Type B pancreatic cell (in vitro differentiated cells): Measurements from ENCODE around the gene TBC1D22B. TPM values are rescaled to one million over a fixed set of nuclear protein-coding genes. Genes with fewer than 3 reads are reported as not detected.
"Not testable (repeated sequence)": the region's sequence is repeated elsewhere in the genome, so short reads cannot be mapped to it uniquely, and the experiment has no call there.

Experiments used
- DNase-seq: peaks from one replicate; pipeline ENCODE4 v3.0.0; 2021; ENCODE audit warnings: mixed read lengths; ENCODE audit not compliant: unreplicated experiment; ENCODE audit errors: extremely low spot score
- H3K27ac Mint-ChIP-seq: 2 replicates; pipeline ENCODE4 v1.8.0; 2021; ENCODE audit warnings: mild to moderate bottlenecking, mixed read lengths
- H3K27me3 Mint-ChIP-seq: 2 replicates; pipeline ENCODE4 v1.8.0; 2021; ENCODE audit warnings: mixed read lengths
- H3K36me3 Mint-ChIP-seq: 2 replicates; pipeline ENCODE4 v1.8.0; 2021; ENCODE audit warnings: mixed read lengths
- H3K4me1 Mint-ChIP-seq: one replicate; pipeline ENCODE4 v1.8.0; 2021; ENCODE audit warnings: mixed read lengths; ENCODE audit not compliant: unreplicated experiment
- H3K4me3 Mint-ChIP-seq: 2 replicates; pipeline ENCODE4 v1.8.0; 2021; ENCODE audit warnings: mild to moderate bottlenecking, mixed read lengths
- H3K9me3 Mint-ChIP-seq: 2 replicates; pipeline ENCODE4 v1.8.0; 2021; ENCODE audit warnings: mixed read lengths
- CTCF ChIP-seq: fragments of 200-600 bp; sonication (generic); conservative IDR thresholded peaks from 2 replicates; pipeline ENCODE4 v1.5.0; 2021; ENCODE audit warnings: antibody characterized with exemption, mild to moderate bottlenecking
- total RNA-seq: library from RNA; stranded (reverse); gene quantifications from 2 replicates; pipeline ENCODE4 v1.2.1, GENCODE V29; 2021; ENCODE audit warnings: low replicate concordance

TBC1D22B gene
- total RNA-seq, 1 donor from 2014 or later, result 13.6 TPM

GRCh38 chr6:37285861-37286311, 28.3 kb downstream of the TBC1D22B start:
- DNase-seq, result no peak
- H3K36me3 Mint-ChIP-seq, result peaks cover 33% of the 10 kb centered on the region
- no peaks in the 10 kb centered on the region for H3K27me3 Mint-ChIP-seq
- no peak overlapping the region for H3K27ac Mint-ChIP-seq
- no peak overlapping the region for H3K4me3 Mint-ChIP-seq
- TF ChIP-seq CTCF, result no peak
- peaks cover 4% of the 10 kb centered on the region for H3K4me1 Mint-ChIP-seq
- H3K9me3 Mint-ChIP-seq, result no peaks in the 10 kb centered on the region

GRCh38 chr6:37287519-37288157, 30.1 kb downstream of the TBC1D22B start:
- TF ChIP-seq CTCF, result no peak
- H3K4me3 Mint-ChIP-seq, result no peak overlapping the region
- no peak overlapping the region for H3K27ac Mint-ChIP-seq
- peaks cover 4% of the 10 kb centered on the region for H3K4me1 Mint-ChIP-seq
- no peak for DNase-seq
- no peaks in the 10 kb centered on the region for H3K9me3 Mint-ChIP-seq
- H3K27me3 Mint-ChIP-seq, result no peaks in the 10 kb centered on the region
- peaks cover 39% of the 10 kb centered on the region for H3K36me3 Mint-ChIP-seq

- Mint-ChIP-seq H3K9me3 (no peaks in the 10 kb centered on the region), H3K4me1 (peaks cover 4% of the 10 kb centered on the region), H3K27me3 (no peaks in the 10 kb centered on the region), H3K27ac (no peak overlapping the region), H3K4me3 (no peak overlapping the region), H3K36me3 (peaks cover 36% of the 10 kb centered on the region)
- TF ChIP-seq CTCF, result no peak
- DNase-seq, result no peak
Measured at GRCh38 chr6:37288247-37288646, 30.7 kb downstream of the TBC1D22B start.

GRCh38 chr6:37289931-37290330, 32.4 kb downstream of the TBC1D22B start:
- DNase-seq, result no peak
- no peak for TF ChIP-seq CTCF
- H3K27me3 Mint-ChIP-seq, result no peaks in the 10 kb centered on the region
- no peak overlapping the region for H3K27ac Mint-ChIP-seq
- H3K4me3 Mint-ChIP-seq, result no peak overlapping the region
- H3K4me1 Mint-ChIP-seq, result peaks cover 4% of the 10 kb centered on the region
- H3K9me3 Mint-ChIP-seq, result no peaks in the 10 kb centered on the region
- H3K36me3 Mint-ChIP-seq, result peaks cover 38% of the 10 kb centered on the region

GRCh38 chr6:37293426-37293825, 35.9 kb downstream of the TBC1D22B start:
- Mint-ChIP-seq H3K4me3 (no peak overlapping the region), H3K4me1 (peaks cover 4% of the 10 kb centered on the region), H3K36me3 (peaks cover 48% of the 10 kb centered on the region), H3K27ac (no peak overlapping the region), H3K9me3 (no peaks in the 10 kb centered on the region), H3K27me3 (no peaks in the 10 kb centered on the region)
- no peak for TF ChIP-seq CTCF
- no peak for DNase-seq

- not testable (repeated sequence) for H3K27me3 Mint-ChIP-seq, H3K27ac Mint-ChIP-seq, DNase-seq, H3K4me3 Mint-ChIP-seq, H3K9me3 Mint-ChIP-seq, H3K4me1 Mint-ChIP-seq
- peaks cover 47% of the 10 kb centered on the region for H3K36me3 Mint-ChIP-seq
Measured at GRCh38 chr6:37297637-37298036, 40.1 kb downstream of the TBC1D22B start.
